Occipital lobe (tissue), 2 donors: Measurements from ENCODE around the gene SGIP1. TPM values are rescaled to one million over a fixed set of nuclear protein-coding genes. Genes with fewer than 3 reads are reported as not detected.

Experiments used
- DNase-seq: peaks from one replicate; lab custom pipeline; 2025; lab: John Stamatoyannopoulos, UW
- total RNA-seq: library from RNA; depleted of rRNA; stranded (reverse); fragments of >200 nt; gene quantifications from one replicate; pipeline ENCODE4 v1.2.3, GENCODE V29; 2014

Gene SGIP1
- total RNA-seq, 1 donor from 2014 or later: 77.4 TPM

DNA sequence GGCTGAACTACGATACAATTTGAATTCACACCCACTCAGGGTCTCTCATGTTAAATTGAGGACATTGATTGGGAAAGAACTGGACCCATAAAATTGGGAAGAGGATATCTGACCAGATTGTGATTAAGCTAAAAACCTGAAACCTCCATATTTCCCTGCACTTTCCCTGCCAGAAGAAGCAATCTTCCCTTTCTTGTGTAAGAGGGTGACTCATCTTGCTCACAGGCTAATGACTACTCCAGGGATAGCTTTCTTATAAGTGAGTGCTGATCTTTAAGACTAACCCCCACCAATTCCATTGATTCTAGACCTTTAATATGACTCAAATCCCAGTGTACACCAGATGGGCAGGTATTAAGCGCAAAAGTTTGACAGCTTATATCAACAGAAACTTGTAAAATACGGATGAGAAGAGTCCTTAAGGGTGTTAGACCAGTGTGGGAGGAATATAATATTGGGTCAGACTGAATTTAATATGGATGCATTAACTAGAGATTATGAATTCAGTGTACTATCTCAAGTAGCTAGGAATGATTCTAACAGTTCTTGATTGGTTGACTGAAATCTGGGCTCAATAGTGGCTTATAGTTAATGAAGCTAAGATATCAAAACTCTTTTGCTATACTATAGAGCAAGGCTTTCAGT is 12.1 kb upstream of the SGIP1 start:
- DNase-seq: no peak

GRCh38 chr1:66523562-66523961 is 10.4 kb upstream of the SGIP1 start:
- DNase-seq: no peak

GRCh38 chr1:66525086-66525485 is 8.9 kb upstream of the SGIP1 start:
- no peak for DNase-seq

DNA sequence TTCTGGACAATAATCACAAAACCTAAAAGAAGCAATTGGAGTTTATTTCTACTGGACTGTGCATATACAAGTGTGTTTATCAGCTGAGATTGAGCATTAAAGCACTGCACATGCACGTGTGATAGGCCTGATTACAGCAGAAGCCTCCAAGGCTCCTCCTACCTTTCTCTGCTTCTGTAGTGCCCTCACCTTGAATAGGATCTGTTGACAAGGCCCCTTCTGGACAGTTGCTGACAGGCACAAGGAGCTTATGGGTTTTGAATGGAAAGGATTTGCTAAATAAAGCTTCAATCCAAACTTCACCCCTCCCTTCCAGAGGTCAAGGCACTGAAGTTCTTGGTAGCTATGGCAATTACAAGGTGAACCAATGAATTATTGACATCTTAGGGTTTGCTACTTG is 7.9 kb upstream of the SGIP1 start:
- DNase-seq: no peak

DNA sequence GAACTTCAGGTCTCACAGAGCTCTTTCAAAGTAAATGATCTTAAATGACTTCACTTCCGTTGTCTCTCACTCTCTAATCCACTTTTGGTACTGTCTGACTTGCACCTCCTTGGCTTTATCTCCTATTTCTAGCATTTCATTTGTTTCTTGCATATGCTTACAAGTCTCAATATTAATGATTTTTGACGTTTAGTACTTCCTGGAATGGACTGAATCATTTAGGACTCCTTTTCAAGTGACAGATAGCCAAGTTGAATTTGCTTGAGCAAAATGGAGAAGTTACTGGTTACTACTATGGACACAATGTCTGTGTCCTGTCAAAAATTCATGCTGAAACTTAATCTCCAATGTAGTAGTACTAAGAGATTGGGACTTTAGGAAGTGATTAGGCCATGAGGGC is 7.0 kb upstream of the SGIP1 start:
- DNase-seq: no peak

- no peak for DNase-seq
Measured at GRCh38 chr1:66527686-66528085, 6.3 kb upstream of the SGIP1 start.

DNA sequence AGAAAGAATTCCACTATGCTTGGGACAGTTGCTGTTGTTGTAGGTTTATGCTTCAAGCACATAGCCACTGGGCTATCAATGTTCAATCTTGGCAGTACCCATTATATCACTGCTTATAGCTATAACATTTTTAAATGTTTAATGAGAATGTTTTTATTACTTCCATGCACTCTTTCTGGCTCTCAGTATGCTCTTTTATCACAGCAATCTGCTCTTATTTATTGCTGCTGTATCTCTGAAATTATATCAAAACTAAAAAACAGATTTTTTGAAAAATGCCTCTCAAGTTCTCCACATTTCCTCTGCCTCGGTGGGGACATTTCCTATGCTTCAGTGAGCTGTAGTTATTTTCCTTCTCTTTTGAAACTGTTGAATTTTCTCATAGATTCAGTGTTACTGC is 5.4 kb upstream of the SGIP1 start:
- DNase-seq: no peak

DNA sequence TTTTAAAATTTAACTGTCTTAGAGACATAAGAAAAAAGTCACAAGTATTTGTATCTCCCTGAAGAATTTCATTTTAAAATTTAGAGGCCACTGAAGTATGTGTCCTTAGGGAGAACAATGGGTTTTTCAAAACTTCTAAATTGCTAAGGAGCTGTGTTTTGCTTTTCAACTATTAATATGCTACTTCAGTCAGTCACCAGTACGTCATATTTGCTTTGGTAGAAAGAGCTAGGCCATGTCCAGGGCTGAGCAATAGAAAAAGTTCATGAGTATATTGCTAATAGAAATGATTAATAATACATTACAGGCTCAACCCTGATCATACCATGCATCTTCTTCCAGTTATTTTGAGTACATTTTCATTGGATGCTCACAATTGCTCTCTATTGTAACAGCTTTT is 1.7 kb upstream of the SGIP1 start:
- DNase-seq: no peak

GRCh38 chr1:66532798-66533783 is 862 bp upstream of the SGIP1 start:
- no peak for DNase-seq

GRCh38 chr1:66535061-66535460 is 1.1 kb downstream of the SGIP1 start:
- no peak for DNase-seq

DNA sequence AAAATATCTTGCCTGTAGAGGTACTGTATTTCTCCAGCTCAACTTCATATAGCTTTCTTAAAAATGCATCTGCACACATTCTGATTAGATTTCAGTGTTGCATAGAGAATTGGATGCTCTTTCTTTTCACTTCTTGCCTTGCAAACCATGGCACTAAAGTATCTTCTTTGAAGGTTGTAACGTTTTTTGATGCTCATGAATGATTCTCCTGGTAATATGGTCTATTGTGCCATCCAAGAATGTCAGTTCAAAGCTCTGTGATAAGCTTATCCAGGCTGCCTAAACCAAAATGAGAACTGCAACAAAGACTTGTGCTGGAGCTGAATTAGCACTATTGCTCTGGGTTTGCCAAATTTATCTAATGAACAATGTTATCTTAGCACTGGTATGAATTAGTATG is 1.9 kb downstream of the SGIP1 start:
- DNase-seq: no peak

- DNase-seq: no peak
Measured at GRCh38 chr1:66537718-66538117, 3.8 kb downstream of the SGIP1 start.

DNA sequence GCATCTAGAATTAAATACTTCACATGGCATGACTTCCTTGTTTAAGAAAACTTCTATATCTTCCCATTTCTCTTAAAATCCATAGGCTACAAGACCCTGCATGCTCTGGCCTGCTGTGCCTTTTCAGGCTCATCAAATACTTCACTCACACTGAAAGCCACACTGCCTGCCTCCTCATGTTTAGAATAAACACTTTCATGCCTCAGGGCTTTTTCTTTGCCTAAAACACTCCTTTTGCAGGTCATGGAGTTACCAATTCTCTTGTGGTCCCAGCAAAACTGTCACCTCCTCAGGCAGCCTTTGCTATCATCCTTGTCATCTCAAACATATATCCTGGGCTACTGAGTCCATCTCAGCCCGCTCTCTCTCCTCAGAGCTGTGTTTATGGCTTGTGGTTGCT is 5.5 kb downstream of the SGIP1 start:
- DNase-seq: no peak

DNA sequence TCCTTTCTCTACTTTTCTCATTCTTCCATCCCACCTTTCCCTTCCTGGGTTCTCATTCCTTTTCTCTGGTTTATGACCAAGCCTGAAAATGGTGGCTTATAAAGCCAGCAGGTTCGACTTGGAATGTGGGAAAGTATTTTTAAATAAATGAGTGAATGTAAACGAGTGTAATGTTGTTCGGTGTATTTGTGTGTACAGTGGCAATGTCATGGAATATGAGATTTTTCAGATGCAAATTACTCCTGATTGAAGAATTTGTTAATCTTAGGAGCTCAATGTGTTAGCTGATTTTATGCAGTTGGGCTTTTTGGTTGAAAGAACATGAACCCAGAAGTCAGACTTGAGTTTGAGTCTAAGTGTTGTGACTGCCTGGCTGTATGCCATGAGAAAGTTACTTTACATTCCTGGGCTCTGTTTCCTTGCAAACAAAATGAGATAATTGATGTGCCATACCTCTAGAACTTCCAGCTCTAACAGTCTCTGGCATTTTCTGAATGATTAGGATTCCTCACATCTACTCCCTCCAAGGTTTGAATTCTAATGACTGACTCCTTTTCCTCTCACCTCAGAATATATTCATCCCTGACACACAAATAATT is 6.6 kb downstream of the SGIP1 start:
- no peak for DNase-seq

GRCh38 chr1:66542314-66542713 is 8.4 kb downstream of the SGIP1 start:
- no peak for DNase-seq

- DNase-seq: peak; percentile 25
Measured at GRCh38 chr1:66542811-66543767, 9.1 kb downstream of the SGIP1 start.

DNA sequence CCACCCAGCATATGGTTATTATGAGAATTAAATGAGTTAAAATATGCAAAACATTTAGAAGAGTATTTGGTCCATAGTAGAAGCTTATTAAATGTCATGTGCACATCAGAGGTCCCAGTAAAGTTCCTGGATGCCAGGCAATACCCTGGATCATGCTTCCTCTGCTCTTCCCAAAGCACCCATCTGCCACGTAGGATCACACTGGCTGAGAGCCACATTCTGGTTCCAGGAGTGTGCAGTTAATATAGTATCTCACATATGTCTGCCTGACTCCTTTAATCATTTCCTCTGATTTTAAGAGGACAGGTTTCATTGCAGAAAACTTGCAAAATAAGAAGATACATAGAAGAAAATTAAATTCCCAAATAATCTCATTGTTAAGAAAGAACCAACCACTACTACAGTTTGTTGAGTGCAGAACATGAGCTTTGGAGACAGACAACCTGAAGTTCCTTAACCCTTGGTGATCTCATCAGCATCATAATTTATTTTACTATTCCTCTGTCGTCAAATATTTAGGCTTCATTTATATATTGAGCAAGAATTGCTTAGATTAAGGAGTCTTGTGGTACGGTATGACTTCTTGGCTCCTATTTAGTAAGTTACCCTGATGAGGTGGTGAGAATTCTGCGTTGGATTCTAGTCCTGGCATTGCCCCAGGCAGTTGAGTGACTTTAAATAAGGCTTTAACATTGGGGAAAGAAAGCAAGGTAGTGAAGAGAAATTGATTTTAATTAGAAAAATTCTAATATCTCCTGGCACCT is 12.3 kb downstream of the SGIP1 start:
- no peak for DNase-seq

GRCh38 chr1:66549017-66549416 is 15.1 kb downstream of the SGIP1 start:
- DNase-seq: no peak

- DNase-seq: no peak
Measured at GRCh38 chr1:66550243-66550642, 16.3 kb downstream of the SGIP1 start.

DNA sequence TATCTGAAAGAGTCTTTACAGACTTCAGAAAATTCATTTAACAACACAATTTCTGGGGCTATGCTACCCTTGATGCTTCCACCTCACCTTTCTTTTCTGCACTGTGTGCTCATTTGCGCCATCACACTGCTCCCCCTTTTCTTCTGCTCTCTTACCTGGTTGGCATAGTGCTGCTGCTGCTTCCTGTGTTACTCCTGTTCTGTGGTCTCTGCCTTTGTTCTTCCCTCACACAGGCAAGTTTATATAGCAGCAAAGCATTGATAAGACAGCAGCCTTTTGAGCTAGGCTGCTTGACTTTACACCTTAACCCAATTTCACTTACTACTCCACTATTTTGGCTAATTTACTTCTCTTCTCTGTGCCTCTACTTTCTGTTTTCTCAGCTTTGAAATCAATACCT is 18.3 kb downstream of the SGIP1 start:
- DNase-seq: no peak

- DNase-seq: no peak
Measured at GRCh38 chr1:66552829-66553228, 18.9 kb downstream of the SGIP1 start.
